OCI-LY3 (cell line): ENCODE measurements around the gene SLC37A2.

ENCODE experiments used
- H2AFZ ChIP-seq: fragments of 200-600, 300-600 bp; shearing (Covaris generic); 2 replicates; pipeline ENCODE4 v1.6.0; 2014; ENCODE audit warnings: antibody characterized with exemption, low read depth, low read length
- H3K27ac ChIP-seq: fragments of 200-600, 300-600 bp; sonication (generic); 2 replicates; pipeline ENCODE4 v1.5.1; 2014; ENCODE audit warnings: mild to moderate bottlenecking, low read length, moderate library complexity, mixed read lengths
- H3K27me3 ChIP-seq: fragments of 200-600, 300-600 bp; sonication (generic); 2 replicates; pipeline ENCODE4 v1.6.1; 2014; ENCODE audit warnings: low read depth, low read length, mixed read lengths
- H3K36me3 ChIP-seq: fragments of 200-600, 300-600 bp; sonication (generic); replicated peaks from 2 replicates; pipeline ENCODE3; 2014; ENCODE audit warnings: low read depth, low read length, mixed read lengths
- H3K4me1 ChIP-seq: fragments of 300-600, 200-600 bp; sonication (generic); 2 replicates; pipeline ENCODE4 v1.6.1; 2014; ENCODE audit warnings: low read length, mixed read lengths
- H3K4me2 ChIP-seq: fragments of 200-600, 300-600 bp; sonication (generic); 2 replicates; pipeline ENCODE4 v1.6.1; 2014; ENCODE audit warnings: low read length, mixed read lengths
- H3K4me3 ChIP-seq: fragments of 300-600, 200-600 bp; sonication (generic); 2 replicates; pipeline ENCODE4 v1.5.1; 2014; ENCODE audit warnings: antibody characterized with exemption, mild to moderate bottlenecking, low read length, moderate library complexity
- H3K79me2 ChIP-seq: fragments of 300-600, 200-600 bp; shearing (Covaris generic); 2 replicates; pipeline ENCODE4 v1.6.1; 2014; ENCODE audit warnings: mild to moderate bottlenecking, low read length, mixed read lengths
- H3K9ac ChIP-seq: fragments of 300-600, 200-600 bp; shearing (Covaris generic); 2 replicates; pipeline ENCODE4 v1.6.0; 2014; ENCODE audit warnings: mild to moderate bottlenecking, low read length, moderate library complexity
- H3K9me3 ChIP-seq: fragments of 200-600, 300-600 bp; shearing (Covaris generic); 2 replicates; pipeline ENCODE4 v1.6.1; 2014; ENCODE audit warnings: low read length, mixed read lengths; ENCODE audit not compliant: insufficient read depth
- H4K20me1 ChIP-seq: fragments of 200-600, 300-600 bp; sonication (generic); 2 replicates; pipeline ENCODE4 v1.6.1; 2016; ENCODE audit warnings: low read length, mixed read lengths; ENCODE audit not compliant: insufficient read depth
- EZH2phosphoT487 ChIP-seq: fragments of 200-600 bp; shearing (Covaris generic); IDR thresholded peaks from 2 replicates; pipeline ENCODE4 v1.6.1; 2018; ENCODE audit warnings: antibody characterized with exemption, mixed run types, low read depth
- TF ChIP-seq, protein P1 (sequence below): fragments of 200-600, 300-600 bp; sonication (generic); IDR thresholded peaks from 2 replicates; pipeline ENCODE4 v1.5.1; 2014; ENCODE audit warnings: antibody characterized with exemption, low read length, low read depth

The SLC37A2 gene

DNA sequence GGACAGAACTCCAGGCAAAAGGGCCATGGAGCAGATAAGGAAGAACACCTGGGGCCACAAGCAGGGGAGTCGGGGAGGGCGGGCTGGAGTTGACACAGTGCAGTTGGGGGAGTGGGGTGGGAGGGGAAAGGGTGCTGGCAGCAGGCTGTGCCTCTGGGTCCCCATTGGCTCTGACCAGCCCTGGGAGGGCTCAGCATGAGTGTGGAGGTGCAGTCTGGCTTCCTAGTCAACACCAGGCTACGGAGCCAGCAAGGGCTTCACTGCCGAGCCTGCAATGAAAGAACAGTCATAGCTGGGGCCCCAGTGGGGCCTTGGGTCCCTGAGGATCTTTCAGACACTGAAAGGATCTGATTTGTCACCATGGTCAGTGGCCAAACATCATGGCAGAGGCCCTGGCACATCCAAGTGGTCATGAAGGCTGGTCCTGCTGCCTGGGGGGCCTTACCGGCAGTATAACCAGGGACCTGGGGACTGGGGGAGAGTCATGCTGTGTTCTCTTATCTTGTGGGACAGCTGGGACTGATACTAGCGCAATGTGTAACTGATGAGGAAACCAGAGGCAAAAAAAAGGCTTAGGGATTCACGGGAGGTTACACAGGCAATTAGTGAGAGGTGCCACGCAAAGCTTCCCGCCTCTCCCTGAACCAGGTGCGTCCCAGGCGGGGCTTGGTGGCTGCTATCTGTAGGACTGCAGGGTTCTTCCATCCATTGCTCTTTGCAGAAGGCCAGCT lies 11.6 kb downstream of the SLC37A2 start:
- Histone ChIP-seq H3K4me3 (no peak overlapping the region), H3K36me3 (peaks cover 8% of the 10 kb centered on the region), H2AFZ (no peak overlapping the region), H3K9me3 (no peaks in the 10 kb centered on the region), H3K4me1 (peaks cover 47% of the 10 kb centered on the region), H3K4me2 (no peak overlapping the region), H3K27ac (no peak overlapping the region), H3K27me3 (no peaks in the 10 kb centered on the region), H4K20me1 (no peaks in the 10 kb centered on the region), H3K9ac (no peak overlapping the region), H3K79me2 (no peaks in the 10 kb centered on the region)
- TF ChIP-seq, protein P1, sequence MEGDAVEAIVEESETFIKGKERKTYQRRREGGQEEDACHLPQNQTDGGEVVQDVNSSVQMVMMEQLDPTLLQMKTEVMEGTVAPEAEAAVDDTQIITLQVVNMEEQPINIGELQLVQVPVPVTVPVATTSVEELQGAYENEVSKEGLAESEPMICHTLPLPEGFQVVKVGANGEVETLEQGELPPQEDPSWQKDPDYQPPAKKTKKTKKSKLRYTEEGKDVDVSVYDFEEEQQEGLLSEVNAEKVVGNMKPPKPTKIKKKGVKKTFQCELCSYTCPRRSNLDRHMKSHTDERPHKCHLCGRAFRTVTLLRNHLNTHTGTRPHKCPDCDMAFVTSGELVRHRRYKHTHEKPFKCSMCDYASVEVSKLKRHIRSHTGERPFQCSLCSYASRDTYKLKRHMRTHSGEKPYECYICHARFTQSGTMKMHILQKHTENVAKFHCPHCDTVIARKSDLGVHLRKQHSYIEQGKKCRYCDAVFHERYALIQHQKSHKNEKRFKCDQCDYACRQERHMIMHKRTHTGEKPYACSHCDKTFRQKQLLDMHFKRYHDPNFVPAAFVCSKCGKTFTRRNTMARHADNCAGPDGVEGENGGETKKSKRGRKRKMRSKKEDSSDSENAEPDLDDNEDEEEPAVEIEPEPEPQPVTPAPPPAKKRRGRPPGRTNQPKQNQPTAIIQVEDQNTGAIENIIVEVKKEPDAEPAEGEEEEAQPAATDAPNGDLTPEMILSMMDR = no peak
- no peak for TF ChIP-seq EZH2phosphoT487

DNA sequence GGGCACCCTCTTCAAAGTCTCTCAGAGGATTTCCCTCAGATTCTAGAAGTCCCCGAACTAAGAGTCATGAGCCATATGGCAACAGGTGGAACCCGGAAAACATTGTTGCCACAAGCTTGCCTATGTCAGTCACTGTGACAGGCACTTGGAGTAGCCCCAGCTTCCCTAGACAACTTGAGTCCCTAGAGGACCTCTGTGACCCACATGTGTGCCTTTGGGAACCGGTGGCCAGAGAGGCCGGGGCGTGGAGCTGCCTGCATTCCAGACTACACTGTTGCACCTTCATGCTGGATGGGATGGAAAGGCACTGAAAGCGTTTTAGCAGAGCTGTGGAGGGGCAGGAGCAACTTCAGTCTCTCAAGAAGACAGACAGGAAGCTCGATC lies 12.1 kb downstream of the SLC37A2 start:
- no peak overlapping the region for H3K9ac ChIP-seq
- peaks cover 8% of the 10 kb centered on the region for H3K36me3 ChIP-seq
- H3K4me2 ChIP-seq = no peak overlapping the region
- H3K4me1 ChIP-seq = peaks cover 41% of the 10 kb centered on the region
- H3K4me3 ChIP-seq = no peak overlapping the region
- no peak overlapping the region for H3K27ac ChIP-seq
- H3K9me3 ChIP-seq = no peaks in the 10 kb centered on the region
- TF ChIP-seq, protein P1 = no peak
- no peak for TF ChIP-seq EZH2phosphoT487
- no peaks in the 10 kb centered on the region for H4K20me1 ChIP-seq
- H3K79me2 ChIP-seq = no peaks in the 10 kb centered on the region
- no peaks in the 10 kb centered on the region for H3K27me3 ChIP-seq
- no peak overlapping the region for H2AFZ ChIP-seq

DNA sequence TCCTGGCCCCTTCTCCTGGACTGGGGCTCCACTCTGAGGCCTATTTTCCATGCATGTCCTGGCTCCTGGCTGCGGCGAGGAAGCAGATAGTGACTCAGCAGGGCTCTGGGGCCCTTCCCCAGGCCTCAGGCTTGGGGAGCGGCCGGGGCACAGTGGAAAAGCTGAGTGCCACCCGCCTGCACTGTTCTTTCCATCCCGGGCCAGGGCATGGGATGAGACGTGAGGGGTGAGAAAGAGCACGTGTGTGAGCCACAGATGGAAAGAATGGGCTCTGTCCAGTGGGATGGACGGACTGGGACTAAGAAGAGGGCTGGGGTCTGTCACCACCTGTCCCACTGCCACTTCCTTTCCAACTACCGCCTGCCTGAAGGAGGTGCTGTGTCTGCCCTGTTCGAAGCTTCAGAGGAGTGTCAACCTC lies 12.8 kb downstream of the SLC37A2 start:
- Histone ChIP-seq H3K9ac (no peak overlapping the region), H3K79me2 (no peaks in the 10 kb centered on the region), H3K4me3 (no peak overlapping the region), H3K4me1 (peaks cover 34% of the 10 kb centered on the region), H3K4me2 (no peak overlapping the region), H3K9me3 (no peaks in the 10 kb centered on the region), H2AFZ (no peak overlapping the region), H4K20me1 (no peaks in the 10 kb centered on the region), H3K27ac (no peak overlapping the region), H3K36me3 (peaks cover 8% of the 10 kb centered on the region), H3K27me3 (no peaks in the 10 kb centered on the region)
- no peak for TF ChIP-seq EZH2phosphoT487
- TF ChIP-seq, protein P1 = no peak

DNA sequence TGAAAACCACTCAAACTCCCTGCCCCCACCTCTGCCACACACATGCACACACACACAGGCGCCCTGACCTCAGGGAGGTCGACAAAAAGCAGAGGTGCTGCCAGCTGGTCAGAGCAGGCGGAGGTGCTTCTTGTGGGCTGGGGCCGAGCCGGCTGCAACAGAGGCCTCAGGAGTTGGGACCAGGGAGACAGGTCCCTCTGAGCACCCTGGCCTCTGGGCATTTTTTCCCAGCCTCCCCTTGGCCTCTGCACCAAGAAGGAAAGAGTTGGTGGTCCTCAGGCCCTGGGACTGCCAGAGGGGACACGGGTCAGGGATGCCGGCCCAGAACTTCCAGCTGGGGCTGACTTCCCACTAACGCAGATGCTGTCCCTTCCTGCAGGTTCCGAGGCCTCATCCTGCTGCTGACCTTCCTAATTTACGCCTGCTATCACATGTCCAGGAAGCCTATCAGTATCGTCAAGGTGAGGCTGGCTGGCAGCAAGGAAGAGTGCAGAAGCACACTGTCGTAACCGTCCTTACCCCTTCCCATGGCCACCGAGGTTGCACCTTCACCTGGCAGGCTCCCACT lies 13.4 kb downstream of the SLC37A2 start:
- Histone ChIP-seq H3K4me2 (no peak overlapping the region), H2AFZ (no peak overlapping the region), H3K4me3 (no peak overlapping the region), H4K20me1 (no peaks in the 10 kb centered on the region), H3K27me3 (no peaks in the 10 kb centered on the region), H3K4me1 (peaks cover 29% of the 10 kb centered on the region), H3K9ac (no peak overlapping the region), H3K79me2 (no peaks in the 10 kb centered on the region), H3K27ac (no peak overlapping the region), H3K36me3 (peaks cover 8% of the 10 kb centered on the region), H3K9me3 (no peaks in the 10 kb centered on the region)
- no peak for TF ChIP-seq EZH2phosphoT487
- TF ChIP-seq, protein P1 = no peak
